ENCODE data around the gene SMURF1. TPM values are rescaled to one million over a fixed set of nuclear protein-coding genes. Genes with fewer than 3 reads are reported as not detected.
A peak's percentile ranks its signal among the peaks of the same experiment; 100 is the strongest.

Gene SMURF1
- total RNA-seq, 4 donors from 2014 or later = 16.4 to 36.2 (median 24.6) TPM

DNA sequence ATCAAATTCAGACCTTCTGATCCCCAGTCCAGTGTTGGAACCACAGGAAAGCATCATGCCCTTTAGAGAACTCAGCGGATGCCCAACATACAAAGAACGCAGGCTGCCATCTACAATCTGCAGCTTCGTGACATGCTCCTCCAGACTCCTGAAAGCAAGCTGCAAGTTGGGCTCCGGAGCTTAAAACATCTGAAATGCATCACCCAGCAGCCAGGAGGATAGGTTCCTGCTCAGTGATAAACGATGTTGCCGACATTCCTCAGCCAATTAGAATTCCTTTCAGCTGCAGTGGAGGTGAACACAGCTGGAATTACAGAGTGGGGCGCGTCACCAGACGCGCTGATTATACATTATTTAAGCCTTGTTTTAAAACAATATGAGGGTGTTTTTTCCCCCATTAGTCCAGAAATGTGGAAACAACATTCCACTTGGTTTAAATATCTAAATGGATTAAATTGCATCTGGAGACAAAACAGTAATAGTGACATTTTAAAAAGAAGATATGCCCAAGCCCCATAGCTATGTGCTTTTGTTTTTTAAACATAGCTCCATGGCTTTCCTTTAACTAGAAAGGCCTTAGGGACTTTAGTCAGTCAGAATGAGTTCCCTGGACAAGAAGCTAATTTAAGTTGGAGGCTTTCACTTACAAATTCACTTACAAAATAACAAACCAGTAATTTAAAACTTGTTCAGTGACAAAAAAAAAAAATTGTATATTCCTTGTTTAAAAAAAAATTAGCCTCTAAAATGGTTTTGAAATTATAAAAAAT, 6.3 kb downstream of the SMURF1 start:
- Histone ChIP-seq H3K4me1 (peaks cover 42 to 100% (median 75%) of the 10 kb centered on the region in 3 donors), H3K9me3 (no peaks in the 10 kb centered on the region), H3K4me3 (peak overlapping the region in 2 of 4 donors; percentile 9 to 37), H3K36me3 (no peaks in the 10 kb centered on the region), H3K27ac (peak overlapping the region; percentile 45 to 100 (median 74)), H3K27me3 (no peaks in the 10 kb centered on the region)
- intact Hi-C loops (cut with DNase I) = no loop called here
- TF ChIP-seq, protein P1, sequence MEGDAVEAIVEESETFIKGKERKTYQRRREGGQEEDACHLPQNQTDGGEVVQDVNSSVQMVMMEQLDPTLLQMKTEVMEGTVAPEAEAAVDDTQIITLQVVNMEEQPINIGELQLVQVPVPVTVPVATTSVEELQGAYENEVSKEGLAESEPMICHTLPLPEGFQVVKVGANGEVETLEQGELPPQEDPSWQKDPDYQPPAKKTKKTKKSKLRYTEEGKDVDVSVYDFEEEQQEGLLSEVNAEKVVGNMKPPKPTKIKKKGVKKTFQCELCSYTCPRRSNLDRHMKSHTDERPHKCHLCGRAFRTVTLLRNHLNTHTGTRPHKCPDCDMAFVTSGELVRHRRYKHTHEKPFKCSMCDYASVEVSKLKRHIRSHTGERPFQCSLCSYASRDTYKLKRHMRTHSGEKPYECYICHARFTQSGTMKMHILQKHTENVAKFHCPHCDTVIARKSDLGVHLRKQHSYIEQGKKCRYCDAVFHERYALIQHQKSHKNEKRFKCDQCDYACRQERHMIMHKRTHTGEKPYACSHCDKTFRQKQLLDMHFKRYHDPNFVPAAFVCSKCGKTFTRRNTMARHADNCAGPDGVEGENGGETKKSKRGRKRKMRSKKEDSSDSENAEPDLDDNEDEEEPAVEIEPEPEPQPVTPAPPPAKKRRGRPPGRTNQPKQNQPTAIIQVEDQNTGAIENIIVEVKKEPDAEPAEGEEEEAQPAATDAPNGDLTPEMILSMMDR (IDR thresholded peaks at IDR 0.05) = peak in 5 of 6 experiments; percentile 12 to 41 (median 17)
- TF ChIP-seq POLR2A (IDR thresholded peaks at IDR 0.05) = peak in 1 of 4 donors; percentile 21
- DNase-seq = no peak
- 22 to 34% methylated on average over 10 of the region's 10 CpGs for WGBS, 2 donors

DNA sequence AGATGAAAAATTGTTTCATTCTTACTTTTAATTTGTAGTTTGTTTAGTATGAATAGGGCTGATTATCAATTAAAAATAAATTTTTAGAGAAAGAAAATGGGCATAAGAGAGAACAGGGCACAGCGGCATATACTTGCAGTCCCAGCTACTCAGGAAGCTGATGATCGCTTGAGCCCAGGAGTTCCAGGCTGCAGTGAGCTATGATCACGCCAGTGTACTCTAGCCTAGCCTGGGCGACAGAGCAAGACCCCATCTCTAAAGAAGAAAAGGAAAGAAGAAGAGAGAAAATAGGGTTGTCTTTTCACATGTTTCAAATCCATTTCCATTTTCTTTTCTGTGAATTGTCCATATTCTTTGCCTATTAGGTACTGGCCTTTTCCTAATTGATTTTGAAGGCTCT, 8.0 kb downstream of the SMURF1 start:
- Histone ChIP-seq H3K36me3 (no peaks in the 10 kb centered on the region), H3K9me3 (no peaks in the 10 kb centered on the region), H3K4me3 (no peak overlapping the region), H3K4me1 (peaks cover 47 to 100% (median 84%) of the 10 kb centered on the region in 3 donors), H3K27ac (peak overlapping the region in 3 of 4 donors; percentile 58 to 100 (median 99)), H3K27me3 (no peaks in the 10 kb centered on the region)
- TF ChIP-seq, protein P1 (IDR thresholded peaks at IDR 0.05) = no peak
- TF ChIP-seq POLR2A (IDR thresholded peaks at IDR 0.05) = no peak
- intact Hi-C loops (cut with DNase I) = no loop called here
- DNase-seq = no peak
- 80 to 88% methylated on average over 4 of the region's 4 CpGs for WGBS, 2 donors

DNA sequence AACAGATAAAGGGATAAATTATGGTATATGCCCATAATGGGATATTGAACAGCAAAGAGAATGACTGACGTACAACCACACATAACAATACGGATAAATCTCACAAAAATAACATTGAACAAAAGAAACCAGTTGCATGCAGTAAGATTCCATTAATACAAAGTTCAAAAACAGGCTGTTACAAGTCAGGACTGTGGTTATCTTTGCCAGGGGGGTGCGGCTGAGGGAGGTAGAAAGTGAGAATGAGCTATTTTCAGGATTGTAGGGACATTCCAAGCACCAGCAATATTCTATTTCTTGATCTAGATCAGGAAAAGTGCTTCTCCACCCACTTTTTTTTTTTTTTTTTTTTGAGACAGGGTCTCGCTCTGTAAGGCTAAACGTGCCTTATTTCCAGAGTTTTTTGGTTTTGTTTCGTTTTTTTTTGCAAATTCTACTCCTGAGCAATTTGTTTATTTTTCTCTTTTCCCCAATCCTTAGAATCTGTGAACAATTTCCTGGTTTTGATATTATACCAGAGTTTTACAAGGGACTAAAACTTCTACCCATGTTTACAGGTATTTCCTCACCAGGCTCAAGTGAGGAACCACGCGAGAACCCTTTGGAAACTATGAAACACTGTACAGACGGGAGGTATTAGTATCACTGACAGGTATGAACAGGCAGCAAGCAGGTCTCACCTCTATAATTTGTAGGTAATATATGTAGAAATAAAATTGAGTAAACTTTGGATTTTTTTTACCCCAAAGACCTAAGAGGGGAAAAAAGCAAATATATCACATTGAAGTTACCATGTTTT, 9.9 kb downstream of the SMURF1 start:
- TF ChIP-seq, protein P1 (IDR thresholded peaks at IDR 0.05) = no peak
- no peak for TF ChIP-seq POLR2A (IDR thresholded peaks at IDR 0.05)
- Histone ChIP-seq H3K4me3 (peak overlapping the region in 1 of 4 donors; percentile 5), H3K36me3 (no peaks in the 10 kb centered on the region), H3K27ac (peak overlapping the region; percentile 37 to 100 (median 78)), H3K9me3 (no peaks in the 10 kb centered on the region), H3K4me1 (peaks cover 46 to 100% (median 82%) of the 10 kb centered on the region in 3 donors), H3K27me3 (no peaks in the 10 kb centered on the region)
- intact Hi-C loops (cut with DNase I) = no loop called here
- 29 to 40% methylated on average over 9 of the region's 9 CpGs for WGBS, 2 donors
- no peak for DNase-seq

DNA sequence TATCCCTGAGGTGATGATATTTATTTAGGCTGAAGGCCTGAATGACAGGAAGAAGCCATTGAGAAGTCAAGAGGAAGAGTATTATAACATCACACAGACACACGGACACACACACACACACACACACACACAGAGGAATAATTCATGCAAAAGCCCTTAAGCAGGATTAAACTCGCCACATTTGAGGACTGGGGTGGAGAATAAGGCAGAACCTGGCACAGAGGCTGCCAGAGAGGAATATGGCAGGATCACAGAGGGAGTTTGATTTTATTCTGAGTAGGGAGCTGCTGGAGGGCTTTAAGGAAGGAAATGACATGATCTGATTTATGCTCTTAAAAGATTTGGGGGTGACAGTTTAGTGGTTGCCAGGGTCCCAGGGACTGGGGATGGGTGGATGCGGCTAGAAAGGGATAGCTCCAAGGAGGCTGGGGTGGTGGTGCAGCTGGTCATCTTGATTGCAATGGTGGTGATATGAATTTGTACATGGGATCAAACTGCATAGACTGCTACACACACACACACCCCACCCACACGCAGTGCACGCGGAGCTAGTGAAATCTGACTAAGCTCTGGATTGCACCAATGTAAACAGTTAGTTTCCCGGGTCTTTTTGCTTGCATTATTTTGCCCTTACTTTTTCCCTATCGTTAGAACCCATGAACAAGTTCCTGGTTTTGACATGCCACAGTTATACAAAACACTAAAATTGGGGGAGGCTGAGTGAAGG, 11.2 kb downstream of the SMURF1 start:
- WGBS, 2 donors = 30 to 50% methylated on average over 8 of the region's 8 CpGs
- H3K27ac ChIP-seq = peak overlapping the region; percentile 58 to 100 (median 84)
- H3K4me1 ChIP-seq = peaks cover 42 to 100% (median 85%) of the 10 kb centered on the region in 3 donors
- intact Hi-C loops (cut with DNase I) = no loop called here
- H3K9me3 ChIP-seq = no peaks in the 10 kb centered on the region
- no peaks in the 10 kb centered on the region for H3K36me3 ChIP-seq
- TF ChIP-seq, protein P1 (IDR thresholded peaks at IDR 0.05) = no peak
- no peak for TF ChIP-seq POLR2A (IDR thresholded peaks at IDR 0.05)
- no peaks in the 10 kb centered on the region for H3K27me3 ChIP-seq
- H3K4me3 ChIP-seq = peak overlapping the region in 2 of 4 donors; percentile 5 to 26
- no peak for DNase-seq

All from esophagus squamous epithelium (tissue), 5 donors.